ENCODE results near the gene MAP3K12. TPM values are rescaled to one million over a fixed set of nuclear protein-coding genes. Genes with fewer than 3 reads are reported as not detected.

Gene MAP3K12
- total RNA-seq, 1 experiment from 2014 or later, result 3.9 TPM

- no peak for TF ChIP-seq CTCF (IDR thresholded peaks at IDR 0.05; ENCODE audit: insufficient read depth in 1 of 2, low read depth in 1 of 2, low read length in 1 of 2, severe bottlenecking in 1 of 2, unreplicated experiment in 1 of 2)
- DNase-seq, result no peak
- Histone ChIP-seq H3K4me1 (peaks cover 9% of the 10 kb centered on the region), H3K36me3 (ENCODE audit: control insufficient read depth, insufficient read depth, low read length) (peaks cover 2% of the 10 kb centered on the region; the same call in 1 of the 2 replicates), H3K9me3 (no peaks in the 10 kb centered on the region), H3K27me3 (replicated peaks; ENCODE audit: control insufficient read depth, insufficient read depth, low read length) (no peaks in the 10 kb centered on the region), H3K4me3 (ENCODE audit: low read depth, low read length) (no peak overlapping the region)
- POLR2A ChIA-PET, result no interaction called here
- H3K27me3 Mint-ChIP-seq (ENCODE audit: insufficient read depth, unreplicated experiment), result no peaks in the 10 kb centered on the region
- no peak overlapping the region for H3K27ac Mint-ChIP-seq (ENCODE audit: unreplicated experiment)
- H3K4me3 Mint-ChIP-seq (ENCODE audit: unreplicated experiment), result no peak overlapping the region
- peaks cover 25% of the 10 kb centered on the region for H3K36me3 Mint-ChIP-seq (ENCODE audit: insufficient read depth, unreplicated experiment)
- CTCF ChIA-PET, result interaction anchor here (0.5 kb wide), 1 partner anchor 484 kb away, joined by 5 read pairs; no protein-coding TSS in a partner anchor
- BruUV-seq (replicated peaks), result no TSS peak
- H3K4me1 Mint-ChIP-seq (ENCODE audit: low read depth, unreplicated experiment), result no peaks in the 10 kb centered on the region
- no peaks in the 10 kb centered on the region for H3K9me3 Mint-ChIP-seq (ENCODE audit: unreplicated experiment)
- intact Hi-C loops (cut with micrococcal nuclease; ENCODE audit: unreplicated experiment), result no loop called here
These were observed 34.2 kb upstream of the MAP3K12 start for GRCh38 chr12:53533471-53533870.

GRCh38 chr12:53532524-53533445, 33.5 kb upstream of the MAP3K12 start:
- intact Hi-C loops (cut with micrococcal nuclease; ENCODE audit: unreplicated experiment), result no loop called here
- no peaks in the 10 kb centered on the region for H3K4me1 Mint-ChIP-seq (ENCODE audit: low read depth, unreplicated experiment)
- H3K4me1 ChIP-seq, result peaks cover 2% of the 10 kb centered on the region
- DNase-seq, result no peak
- no peaks in the 10 kb centered on the region for H3K9me3 ChIP-seq
- no peaks in the 10 kb centered on the region for H3K27me3 Mint-ChIP-seq (ENCODE audit: insufficient read depth, unreplicated experiment)
- ChIA-PET CTCF (no interaction called here), POLR2A (no interaction called here)
- no peak overlapping the region for H3K4me3 Mint-ChIP-seq (ENCODE audit: unreplicated experiment)
- no peak overlapping the region for H3K27ac Mint-ChIP-seq (ENCODE audit: unreplicated experiment)
- peaks cover 25% of the 10 kb centered on the region for H3K36me3 Mint-ChIP-seq (ENCODE audit: insufficient read depth, unreplicated experiment)
- no peak overlapping the region for H3K4me3 ChIP-seq (ENCODE audit: low read depth, low read length)
- no peaks in the 10 kb centered on the region for H3K27me3 ChIP-seq (replicated peaks; ENCODE audit: control insufficient read depth, insufficient read depth, low read length)
- peaks cover 2% of the 10 kb centered on the region; the same call in 1 of the 2 replicates for H3K36me3 ChIP-seq (ENCODE audit: control insufficient read depth, insufficient read depth, low read length)
- no peaks in the 10 kb centered on the region for H3K9me3 Mint-ChIP-seq (ENCODE audit: unreplicated experiment)
- TF ChIP-seq CTCF (IDR thresholded peaks at IDR 0.05; ENCODE audit: insufficient read depth in 1 of 2, low read depth in 1 of 2, low read length in 1 of 2, severe bottlenecking in 1 of 2, unreplicated experiment in 1 of 2), result no peak
- no TSS peak for BruUV-seq (replicated peaks)

GRCh38 chr12:53532021-53532420, 32.8 kb upstream of the MAP3K12 start:
- Mint-ChIP-seq H3K9me3 (ENCODE audit: unreplicated experiment) (no peaks in the 10 kb centered on the region), H3K36me3 (ENCODE audit: insufficient read depth, unreplicated experiment) (peaks cover 25% of the 10 kb centered on the region), H3K27ac (ENCODE audit: unreplicated experiment) (no peak overlapping the region), H3K4me1 (ENCODE audit: low read depth, unreplicated experiment) (no peaks in the 10 kb centered on the region), H3K27me3 (ENCODE audit: insufficient read depth, unreplicated experiment) (no peaks in the 10 kb centered on the region), H3K4me3 (ENCODE audit: unreplicated experiment) (no peak overlapping the region)
- Histone ChIP-seq H3K27me3 (replicated peaks; ENCODE audit: control insufficient read depth, insufficient read depth, low read length) (no peaks in the 10 kb centered on the region), H3K9me3 (no peaks in the 10 kb centered on the region), H3K4me3 (ENCODE audit: low read depth, low read length) (no peak overlapping the region), H3K36me3 (ENCODE audit: control insufficient read depth, insufficient read depth, low read length) (peaks cover 2% of the 10 kb centered on the region; the same call in 1 of the 2 replicates), H3K4me1 (no peaks in the 10 kb centered on the region)
- intact Hi-C loops (cut with micrococcal nuclease; ENCODE audit: unreplicated experiment), result no loop called here
- ChIA-PET POLR2A (no interaction called here), CTCF (no interaction called here)
- BruUV-seq (replicated peaks), result no TSS peak
- TF ChIP-seq CTCF (IDR thresholded peaks at IDR 0.05; ENCODE audit: insufficient read depth in 1 of 2, low read depth in 1 of 2, low read length in 1 of 2, severe bottlenecking in 1 of 2, unreplicated experiment in 1 of 2), result no peak
- DNase-seq, result no peak
